SK-N-SH (cell line): ENCODE results near the gene POLQ. TPM values are rescaled to one million over a fixed set of nuclear protein-coding genes. Genes with fewer than 3 reads are reported as not detected.

Source experiments
- CTCF ChIA-PET: fragments of 300-600, 350-600 bp; formaldehyde crosslinking; extraction: SDS; loops from one replicate; lab custom pipeline; 2021; lab: Yijun Ruan, JAX
- POLR2A ChIA-PET: fragments of 350-600 bp; sonication (Branson Sonifier 250); formaldehyde crosslinking; extraction: SDS; loops from one replicate; lab custom pipeline; 2020; ENCODE audit warnings: antibody characterized with exemption, inconsistent platforms; lab: Yijun Ruan, JAX
- DNase-seq: peaks from one replicate; pipeline ENCODE4 v3.0.0; 2012
- H2AFZ ChIP-seq: fragments of 200-600 bp; sonication (generic); 2 replicates; pipeline ENCODE4 v1.8.1; 2016; ENCODE audit warnings: antibody characterized with exemption, mild to moderate bottlenecking, low read depth
- H3F3A ChIP-seq: fragments of 200-600 bp; sonication (generic); replicated peaks from 2 replicates; pipeline ENCODE3; 2016; ENCODE audit warnings: antibody characterized with exemption, mild to moderate bottlenecking; ENCODE audit not compliant: insufficient read depth
- H3K27ac ChIP-seq, 2 experiments: fragments of 200-500 bp in 1 of 2; fragments of 200-600 bp in 1 of 2; sonication (Bioruptor generic) in 1 of 2; sonication (generic), shearing (Covaris generic) in 1 of 2; 2 replicates each; pipeline versions ENCODE4 v1.5.1 to v1.6.1; 2014 to 2016; ENCODE audit warnings: low read depth in 2 of 2, inconsistent platforms in 1 of 2, low read length in 1 of 2, mild to moderate bottlenecking in 1 of 2, mixed read lengths in 1 of 2
- H3K27me3 ChIP-seq: fragments of 200-600 bp; sonication (generic), shearing (Covaris generic); 2 replicates; pipeline ENCODE4 v1.6.1; 2016; ENCODE audit warnings: mixed run types; ENCODE audit not compliant: insufficient read depth
- H3K36me3 ChIP-seq, 2 experiments: fragments of 200-500 bp in 1 of 2; fragments of 200-600 bp in 1 of 2; sonication (Bioruptor generic) in 1 of 2; sonication (generic) in 1 of 2; replicated peaks in 1 of 2; 2 replicates each; pipeline versions ENCODE3 to v1.5.1; 2014 to 2016; ENCODE audit warnings: low read length in 1 of 2, mild to moderate bottlenecking in 1 of 2; ENCODE audit not compliant: insufficient read depth in 2 of 2, control insufficient read depth in 1 of 2
- H3K4me1 ChIP-seq, 2 experiments: fragments of 200-500 bp in 1 of 2; fragments of 200-600 bp in 1 of 2; sonication (Bioruptor generic) in 1 of 2; sonication (generic), shearing (Covaris generic) in 1 of 2; 2 replicates each; pipeline versions ENCODE4 v1.5.1 to v1.6.1; 2014 to 2016; ENCODE audit warnings: low read depth in 1 of 2, low read length in 1 of 2, mixed run types in 1 of 2; ENCODE audit not compliant: insufficient read depth in 2 of 2, control insufficient read depth in 1 of 2
- H3K4me2 ChIP-seq: fragments of 200-600 bp; sonication (generic), shearing (Covaris generic); 2 replicates; pipeline ENCODE4 v1.6.1; 2017; ENCODE audit warnings: mixed run types
- H3K4me3 ChIP-seq, 2 experiments: fragments of 200-500 bp in 1 of 2; fragments of 200-600 bp in 1 of 2; sonication (Bioruptor generic) in 1 of 2; sonication (generic), shearing (Covaris generic) in 1 of 2; 2 replicates each; pipeline versions ENCODE4 v1.5.1 to v1.8.1; 2014 to 2016; ENCODE audit warnings: low read depth in 2 of 2, inconsistent platforms in 1 of 2, low read length in 1 of 2, mild to moderate bottlenecking in 1 of 2, mixed read lengths in 1 of 2, moderate library complexity in 1 of 2
- H3K79me2 ChIP-seq: fragments of 200-600 bp; sonication (generic); 2 replicates; pipeline ENCODE4 v1.8.1; 2017; ENCODE audit warnings: mild to moderate bottlenecking; ENCODE audit not compliant: insufficient read depth
- H3K9ac ChIP-seq: fragments of 200-600 bp; sonication (generic); 2 replicates; pipeline ENCODE4 v1.6.1; 2017; ENCODE audit warnings: mixed run types
- H3K9me2 ChIP-seq: fragments of 200-600 bp; sonication (generic); 2 replicates; pipeline ENCODE4 v1.6.1; 2017; ENCODE audit warnings: mixed run types
- H3K9me3 ChIP-seq: fragments of 200-600 bp; sonication (generic); 2 replicates; pipeline ENCODE4 v1.6.1; 2017; ENCODE audit warnings: mixed run types, mild to moderate bottlenecking, moderate library complexity
- H4K20me1 ChIP-seq: fragments of 200-600 bp; sonication (generic); 2 replicates; pipeline ENCODE4 v1.6.1; 2017; ENCODE audit warnings: mild to moderate bottlenecking, mixed run types; ENCODE audit not compliant: insufficient read depth
- CHD2 ChIP-seq: fragments of 150-350 bp; IDR thresholded peaks from 2 replicates; pipeline ENCODE4 v1.6.1; 2018; ENCODE audit warnings: low read length; ENCODE audit not compliant: partially characterized antibody
- ELF1 ChIP-seq: IDR thresholded peaks from 2 replicates; pipeline ENCODE4 v1.4.0; 2012
- EP300 ChIP-seq, 2 experiments: IDR thresholded peaks; 2 replicates each; pipeline versions ENCODE4 v1.4.0 to v1.6.1; 2012; ENCODE audit warnings: borderline replicate concordance in 1 of 2, low read depth in 1 of 2, low read length in 1 of 2
- FOSL2 ChIP-seq: IDR thresholded peaks from 2 replicates; pipeline ENCODE4 v1.4.0; 2012; ENCODE audit warnings: low read depth, mild to moderate bottlenecking, moderate library complexity, borderline replicate concordance
- FOXJ3 ChIP-seq: sonication (generic); formaldehyde crosslinking; IDR thresholded peaks from 2 replicates; pipeline ENCODE4 v1.5.1; 2020; ENCODE audit warnings: mild to moderate bottlenecking, missing genetic modification reagents
- GATA2 ChIP-seq: sonication (generic); formaldehyde crosslinking; IDR thresholded peaks from 2 replicates; pipeline ENCODE4 v1.5.0; 2020; ENCODE audit warnings: mild to moderate bottlenecking, missing genetic modification reagents
- NFIC ChIP-seq: IDR thresholded peaks from 2 replicates; pipeline ENCODE4 v1.4.0; 2012; ENCODE audit warnings: borderline replicate concordance
- NRF1 ChIP-seq: IDR thresholded peaks from 2 replicates; pipeline ENCODE4 v1.6.1; 2012; ENCODE audit warnings: low read depth, mild to moderate bottlenecking, low read length
- RAD21 ChIP-seq: IDR thresholded peaks from 2 replicates; pipeline ENCODE4 v1.6.1; 2012; ENCODE audit warnings: mild to moderate bottlenecking, low read length
- RFX5 ChIP-seq: IDR thresholded peaks from 2 replicates; pipeline ENCODE4 v1.6.1; 2012; ENCODE audit warnings: mild to moderate bottlenecking, improper control_type of control experiment, low read length
- SIN3A ChIP-seq: IDR thresholded peaks from 2 replicates; pipeline ENCODE4 v1.6.1; 2012; ENCODE audit warnings: low read depth, mild to moderate bottlenecking, low read length, moderate library complexity, borderline replicate concordance
- SMC3 ChIP-seq: IDR thresholded peaks from 2 replicates; pipeline ENCODE4 v1.6.1; 2012; ENCODE audit warnings: low read depth, low read length, improper control_type of control experiment
- TCF12 ChIP-seq: IDR thresholded peaks from 2 replicates; pipeline ENCODE4 v1.4.0; 2012
- TEAD4 ChIP-seq: IDR thresholded peaks from 2 replicates; pipeline ENCODE4 v1.4.0; 2012; ENCODE audit warnings: mild to moderate bottlenecking, borderline replicate concordance; ENCODE audit not compliant: insufficient read depth
- WGBS: methylation state at CpG from one replicate; pipeline ENCODE4 v1.1.6; 2017; ENCODE audit warnings: low lambda C conversion rate; 5-methylcytosine and 5-hydroxymethylcytosine counted together
- polyA plus RNA-seq, 3 experiments: library from polyadenylated mRNA; depleted of rRNA; stranded (reverse); fragments of >200 nt; gene quantifications; 2 replicates each; pipeline ENCODE4 v1.2.3, GENCODE V29; 2012
- TF ChIP-seq, protein P1 (sequence below): fragments of 200-600 bp; sonication (generic); IDR thresholded peaks from 2 replicates; pipeline ENCODE4 v1.6.1; 2017; ENCODE audit warnings: antibody characterized with exemption, mild to moderate bottlenecking, moderate library complexity
- TF ChIP-seq, protein P2 (sequence below): IDR thresholded peaks from 2 replicates; pipeline ENCODE4; 2012

The POLQ gene
- polyA plus RNA-seq, 1 of the 3 experiments (the other 2 are of a cell fraction) = 1.4 TPM

DNA sequence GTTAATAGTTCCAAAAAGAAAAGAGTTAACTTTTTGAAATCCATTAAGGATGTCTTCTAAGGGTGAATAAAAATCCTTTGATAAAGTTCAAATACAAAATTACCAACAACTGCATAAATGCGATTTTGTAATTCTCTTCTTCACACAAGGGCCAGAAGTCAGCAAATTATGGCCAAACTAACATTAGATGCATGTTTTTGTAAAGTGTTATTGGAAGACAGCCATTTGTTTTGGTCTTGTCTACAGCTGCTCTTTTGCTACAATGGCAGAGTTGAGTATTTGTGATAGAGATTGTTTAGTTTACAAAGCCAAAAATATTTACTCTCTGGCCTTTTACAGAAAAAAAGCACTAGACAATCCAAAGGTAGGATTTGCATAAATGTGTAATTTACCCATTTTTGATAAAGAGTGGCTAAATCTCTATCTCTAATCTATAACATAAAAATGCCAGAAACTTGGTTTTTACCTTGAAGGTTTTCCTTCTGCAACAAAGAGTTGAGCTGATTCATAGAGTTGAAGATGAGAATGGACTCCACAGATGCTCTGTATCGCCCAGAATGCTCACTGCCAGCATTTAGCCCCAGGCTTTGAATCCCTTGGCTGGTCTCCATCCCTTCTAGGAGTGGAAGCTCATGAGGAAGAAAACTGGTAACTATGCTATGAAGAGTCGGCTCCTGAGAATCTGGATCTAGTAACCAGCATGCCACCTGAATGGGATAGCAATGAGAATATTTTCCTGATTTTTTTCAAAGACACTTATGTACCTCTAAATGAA, 64.5 kb downstream of the POLQ start:
- POLR2A ChIA-PET = no interaction called here
- H3K9me2 ChIP-seq = no peaks in the 10 kb centered on the region
- H3K4me2 ChIP-seq = no peak overlapping the region
- H3K27ac ChIP-seq = peak overlapping the region in 1 of 2 experiments; percentile 98; a peak in 3 of 4 replicates
- H4K20me1 ChIP-seq = no peaks in the 10 kb centered on the region
- no peak overlapping the region for H3K4me3 ChIP-seq
- DNase-seq = no peak
- no peak overlapping the region for H2AFZ ChIP-seq
- H3K79me2 ChIP-seq = no peaks in the 10 kb centered on the region
- peaks cover 3 to 11% of the 10 kb centered on the region in 2 experiments for H3K36me3 ChIP-seq
- H3K27me3 ChIP-seq = no peaks in the 10 kb centered on the region
- H3K4me1 ChIP-seq = peaks cover 0 to 32% of the 10 kb centered on the region in 2 experiments; a peak in 3 of 4 replicates
- TF ChIP-seq FOSL2 = no peak
- TF ChIP-seq CHD2 = no peak
- no peak for TF ChIP-seq NFIC
- TF ChIP-seq, protein P1, sequence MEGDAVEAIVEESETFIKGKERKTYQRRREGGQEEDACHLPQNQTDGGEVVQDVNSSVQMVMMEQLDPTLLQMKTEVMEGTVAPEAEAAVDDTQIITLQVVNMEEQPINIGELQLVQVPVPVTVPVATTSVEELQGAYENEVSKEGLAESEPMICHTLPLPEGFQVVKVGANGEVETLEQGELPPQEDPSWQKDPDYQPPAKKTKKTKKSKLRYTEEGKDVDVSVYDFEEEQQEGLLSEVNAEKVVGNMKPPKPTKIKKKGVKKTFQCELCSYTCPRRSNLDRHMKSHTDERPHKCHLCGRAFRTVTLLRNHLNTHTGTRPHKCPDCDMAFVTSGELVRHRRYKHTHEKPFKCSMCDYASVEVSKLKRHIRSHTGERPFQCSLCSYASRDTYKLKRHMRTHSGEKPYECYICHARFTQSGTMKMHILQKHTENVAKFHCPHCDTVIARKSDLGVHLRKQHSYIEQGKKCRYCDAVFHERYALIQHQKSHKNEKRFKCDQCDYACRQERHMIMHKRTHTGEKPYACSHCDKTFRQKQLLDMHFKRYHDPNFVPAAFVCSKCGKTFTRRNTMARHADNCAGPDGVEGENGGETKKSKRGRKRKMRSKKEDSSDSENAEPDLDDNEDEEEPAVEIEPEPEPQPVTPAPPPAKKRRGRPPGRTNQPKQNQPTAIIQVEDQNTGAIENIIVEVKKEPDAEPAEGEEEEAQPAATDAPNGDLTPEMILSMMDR = no peak
- no peak for TF ChIP-seq FOXJ3
- TF ChIP-seq NRF1 = no peak
- peaks cover 39% of the 10 kb centered on the region for H3F3A ChIP-seq
- CTCF ChIA-PET = interaction anchor here (1.0 kb wide), 1 partner anchor 14 kb away, joined by 5 read pairs; no protein-coding TSS in a partner anchor
- no peak overlapping the region for H3K9ac ChIP-seq
- 86% methylated on average over 3 of the region's 3 CpGs for WGBS
- H3K9me3 ChIP-seq = no peaks in the 10 kb centered on the region

DNA sequence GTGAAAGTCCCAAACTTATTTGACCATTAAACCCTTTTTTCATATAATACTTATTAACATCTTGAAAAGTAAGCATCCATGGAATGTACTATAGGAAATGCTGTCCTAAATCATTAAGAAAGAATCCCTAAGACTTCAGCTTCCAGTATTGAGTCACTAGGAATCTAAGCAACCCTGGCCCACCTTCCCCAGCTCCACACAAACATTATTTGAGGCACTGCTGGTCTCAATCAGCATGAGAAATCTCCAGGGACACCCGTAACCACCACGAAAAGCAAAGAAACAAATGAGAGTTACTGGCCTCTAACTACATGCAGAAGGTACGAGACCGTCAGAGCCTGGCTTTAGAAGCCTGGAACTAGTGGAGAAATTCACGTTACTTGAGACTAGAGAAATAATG, 68.2 kb downstream of the POLQ start:
- H2AFZ ChIP-seq = peak overlapping the region; percentile 15
- POLR2A ChIA-PET = no interaction called here
- no peaks in the 10 kb centered on the region for H3K9me2 ChIP-seq
- H3K4me2 ChIP-seq = peak overlapping the region; percentile 38
- H3K36me3 ChIP-seq = peaks cover 3 to 18% of the 10 kb centered on the region in 2 experiments
- peak overlapping the region; percentile 57 for H3K9ac ChIP-seq
- no peaks in the 10 kb centered on the region for H3K9me3 ChIP-seq
- H4K20me1 ChIP-seq = no peaks in the 10 kb centered on the region
- peak overlapping the region; percentile 9 to 21; a peak in 2 of 4 replicates for H3K4me3 ChIP-seq
- H3K79me2 ChIP-seq = no peaks in the 10 kb centered on the region
- H3K27me3 ChIP-seq = no peaks in the 10 kb centered on the region
- no peak for TF ChIP-seq CHD2
- no peak for TF ChIP-seq NRF1
- TF ChIP-seq TCF12 = peak; percentile 56
- peak in 1 of 2 experiments; percentile 13; a peak in 1 of 4 replicates for TF ChIP-seq EP300 (IDR thresholded peaks at IDR 0.05; ENCODE audit: borderline replicate concordance in 1 of 2, low read depth in 1 of 2, low read length in 1 of 2)
- peak; percentile 30; the same call in 1 of the 2 replicates for TF ChIP-seq TEAD4
- no peak for TF ChIP-seq RFX5
- TF ChIP-seq SIN3A = no peak
- TF ChIP-seq SMC3 = no peak
- TF ChIP-seq, protein P1 = no peak
- no peak for TF ChIP-seq RAD21
- TF ChIP-seq, protein P2, sequence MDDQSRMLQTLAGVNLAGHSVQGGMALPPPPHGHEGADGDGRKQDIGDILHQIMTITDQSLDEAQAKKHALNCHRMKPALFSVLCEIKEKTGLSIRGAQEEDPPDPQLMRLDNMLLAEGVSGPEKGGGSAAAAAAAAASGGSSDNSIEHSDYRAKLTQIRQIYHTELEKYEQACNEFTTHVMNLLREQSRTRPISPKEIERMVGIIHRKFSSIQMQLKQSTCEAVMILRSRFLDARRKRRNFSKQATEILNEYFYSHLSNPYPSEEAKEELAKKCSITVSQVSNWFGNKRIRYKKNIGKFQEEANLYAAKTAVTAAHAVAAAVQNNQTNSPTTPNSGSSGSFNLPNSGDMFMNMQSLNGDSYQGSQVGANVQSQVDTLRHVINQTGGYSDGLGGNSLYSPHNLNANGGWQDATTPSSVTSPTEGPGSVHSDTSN = peak; percentile 66
- no peak for TF ChIP-seq GATA2 (CRISPR knock-in tag)
- no peak for TF ChIP-seq NFIC
- peak; percentile 14; the same call in 1 of the 2 replicates for TF ChIP-seq FOSL2
- TF ChIP-seq ELF1 = no peak
- 52% methylated on average over 5 of the region's 5 CpGs for WGBS
- H3K27ac ChIP-seq = peak overlapping the region; percentile 60 to 89; a peak in 3 of 4 replicates
- CTCF ChIA-PET = no interaction called here
- DNase-seq = no peak
- H3K4me1 ChIP-seq = peaks cover 0 to 24% of the 10 kb centered on the region in 2 experiments; a peak in 3 of 4 replicates
- H3F3A ChIP-seq = peaks cover 29% of the 10 kb centered on the region
